Keratinocyte (primary cell): Measurements from ENCODE around the gene TTLL4.

ENCODE experiments used
- EZH2 ChIP-seq: IDR thresholded peaks from one replicate; pipeline ENCODE4 v1.6.1; 2012; ENCODE audit warnings: inconsistent platforms, mild to moderate bottlenecking, low read length, moderate library complexity
- TF ChIP-seq, protein P1 (sequence below), 3 experiments: IDR thresholded peaks in 1 of 3; conservative IDR thresholded peaks in 1 of 3; optimal IDR thresholded peaks in 1 of 3; 2 replicates in 2 of 3; 3 replicates in 1 of 3; pipeline versions ENCODE3 to v1.5.1; 2011; ENCODE audit warnings: low read length in 3 of 3, mild to moderate bottlenecking in 3 of 3, moderate library complexity in 2 of 3, control low read depth in 1 of 3, inconsistent platforms in 1 of 3; ENCODE audit not compliant: insufficient read depth in 2 of 3; ENCODE audit errors: extremely low read depth in 1 of 3

DNA sequence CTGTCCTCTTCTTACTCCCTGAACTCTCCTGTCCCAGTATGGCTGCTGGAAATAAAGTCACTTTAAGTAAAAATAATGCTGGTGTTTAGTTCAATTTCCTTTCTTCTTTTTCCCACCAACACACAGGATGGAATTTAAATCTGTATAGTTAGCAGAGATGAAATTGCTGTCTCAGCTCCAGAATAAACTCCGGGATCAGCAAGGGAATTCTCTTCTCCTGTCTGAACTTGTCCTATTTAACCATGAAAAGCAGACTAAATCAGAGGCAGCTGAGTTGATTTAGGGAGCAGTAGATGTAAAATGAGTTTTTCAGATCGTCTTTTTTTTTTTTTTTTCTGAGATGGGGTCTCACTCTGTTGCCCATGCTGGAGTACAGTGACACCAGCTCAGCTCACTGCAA lies 25.9 kb downstream of the TTLL4 start:
- TF ChIP-seq, protein P1, sequence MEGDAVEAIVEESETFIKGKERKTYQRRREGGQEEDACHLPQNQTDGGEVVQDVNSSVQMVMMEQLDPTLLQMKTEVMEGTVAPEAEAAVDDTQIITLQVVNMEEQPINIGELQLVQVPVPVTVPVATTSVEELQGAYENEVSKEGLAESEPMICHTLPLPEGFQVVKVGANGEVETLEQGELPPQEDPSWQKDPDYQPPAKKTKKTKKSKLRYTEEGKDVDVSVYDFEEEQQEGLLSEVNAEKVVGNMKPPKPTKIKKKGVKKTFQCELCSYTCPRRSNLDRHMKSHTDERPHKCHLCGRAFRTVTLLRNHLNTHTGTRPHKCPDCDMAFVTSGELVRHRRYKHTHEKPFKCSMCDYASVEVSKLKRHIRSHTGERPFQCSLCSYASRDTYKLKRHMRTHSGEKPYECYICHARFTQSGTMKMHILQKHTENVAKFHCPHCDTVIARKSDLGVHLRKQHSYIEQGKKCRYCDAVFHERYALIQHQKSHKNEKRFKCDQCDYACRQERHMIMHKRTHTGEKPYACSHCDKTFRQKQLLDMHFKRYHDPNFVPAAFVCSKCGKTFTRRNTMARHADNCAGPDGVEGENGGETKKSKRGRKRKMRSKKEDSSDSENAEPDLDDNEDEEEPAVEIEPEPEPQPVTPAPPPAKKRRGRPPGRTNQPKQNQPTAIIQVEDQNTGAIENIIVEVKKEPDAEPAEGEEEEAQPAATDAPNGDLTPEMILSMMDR (optimal IDR thresholded peaks at IDR 0.05 in 1 of 3, IDR thresholded peaks at IDR 0.05 in 1 of 3, conservative IDR thresholded peaks at IDR 0.05 in 1 of 3; ENCODE audit: extremely low read depth in 1 of 3, insufficient read depth in 2 of 3, low read length in 3 of 3) = no peak
- no peak for TF ChIP-seq EZH2
